ENCODE data around the gene AFDN.

DNA sequence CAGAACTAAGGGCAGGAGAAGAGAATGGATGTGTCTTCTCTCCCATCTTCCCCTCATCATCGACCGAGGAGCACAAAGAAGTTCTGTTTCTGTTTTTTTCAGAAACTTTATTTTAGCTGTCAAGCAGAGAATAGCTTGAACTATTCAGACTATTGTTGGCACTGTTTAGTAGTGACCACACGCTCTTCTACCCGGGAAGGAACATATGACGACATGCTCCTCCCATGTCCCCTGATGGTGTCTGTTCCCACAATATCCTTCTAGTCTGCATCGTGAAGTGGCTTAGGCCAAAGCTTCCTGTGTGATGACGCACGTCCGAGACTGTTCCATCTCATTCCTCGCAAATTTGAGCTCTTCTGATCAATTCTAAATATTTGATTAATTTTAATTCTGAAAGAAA is 143.5 kb downstream of the AFDN start:
- TF ChIP-seq, protein P1, sequence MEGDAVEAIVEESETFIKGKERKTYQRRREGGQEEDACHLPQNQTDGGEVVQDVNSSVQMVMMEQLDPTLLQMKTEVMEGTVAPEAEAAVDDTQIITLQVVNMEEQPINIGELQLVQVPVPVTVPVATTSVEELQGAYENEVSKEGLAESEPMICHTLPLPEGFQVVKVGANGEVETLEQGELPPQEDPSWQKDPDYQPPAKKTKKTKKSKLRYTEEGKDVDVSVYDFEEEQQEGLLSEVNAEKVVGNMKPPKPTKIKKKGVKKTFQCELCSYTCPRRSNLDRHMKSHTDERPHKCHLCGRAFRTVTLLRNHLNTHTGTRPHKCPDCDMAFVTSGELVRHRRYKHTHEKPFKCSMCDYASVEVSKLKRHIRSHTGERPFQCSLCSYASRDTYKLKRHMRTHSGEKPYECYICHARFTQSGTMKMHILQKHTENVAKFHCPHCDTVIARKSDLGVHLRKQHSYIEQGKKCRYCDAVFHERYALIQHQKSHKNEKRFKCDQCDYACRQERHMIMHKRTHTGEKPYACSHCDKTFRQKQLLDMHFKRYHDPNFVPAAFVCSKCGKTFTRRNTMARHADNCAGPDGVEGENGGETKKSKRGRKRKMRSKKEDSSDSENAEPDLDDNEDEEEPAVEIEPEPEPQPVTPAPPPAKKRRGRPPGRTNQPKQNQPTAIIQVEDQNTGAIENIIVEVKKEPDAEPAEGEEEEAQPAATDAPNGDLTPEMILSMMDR (IDR thresholded peaks at IDR 0.05): no peak
- TF ChIP-seq POLR2A (IDR thresholded peaks at IDR 0.05): no peak
